ENCODE results near the gene GLO1. TPM values are rescaled to one million over a fixed set of nuclear protein-coding genes. Genes with fewer than 3 reads are reported as not detected.

The GLO1 gene
- total and polyA plus RNA-seq, 9 of the 15 experiments (the other 6 are each of a cell fraction or from before 2014, with no cell fraction given): 155 to 331 (median 203) TPM

DNA sequence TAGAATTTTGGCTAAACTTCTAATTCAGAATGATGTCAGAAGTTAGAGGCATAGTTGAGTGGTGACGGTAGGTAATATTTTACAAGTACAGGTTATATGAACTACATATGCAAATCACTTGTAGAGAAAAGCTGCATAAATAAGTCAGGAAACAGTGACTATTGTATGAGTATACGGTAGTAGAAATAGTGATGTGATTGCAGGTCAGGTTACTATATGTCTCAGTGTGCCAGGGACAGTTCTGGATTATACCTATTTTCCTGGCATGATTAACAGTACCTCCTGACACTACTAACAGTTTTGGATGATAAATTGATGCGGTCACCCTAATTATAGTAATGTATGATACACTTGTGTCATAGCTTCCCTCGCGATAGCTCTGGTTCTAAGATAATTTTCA, 21.4 kb upstream of the GLO1 start:
- ATAC-seq (no peak), FAIRE-seq (no peak)
- CTCF ChIA-PET (ENCODE audit: low intra/inter-chr PET ratio): no interaction called here

GRCh38 chr6:38723783-38724182, 20.8 kb upstream of the GLO1 start:
- Histone ChIP-seq H3K27me3 (ENCODE audit: control insufficient read depth in 2 of 2, insufficient read depth in 2 of 2, low read length in 2 of 2) (no peaks in the 10 kb centered on the region), H3K4me1 (replicated peaks in 1 of 2; ENCODE audit: control insufficient read depth in 2 of 2, insufficient read depth in 2 of 2, low read length in 2 of 2) (peaks cover 0 to 8% of the 10 kb centered on the region in 2 experiments; a peak in 2 of 5 replicates), H4K20me1 (replicated peaks; ENCODE audit: control insufficient read depth, insufficient read depth, low read length) (no peaks in the 10 kb centered on the region), H3K4me3 (peak overlapping the region; percentile 55), H3K27ac (ENCODE audit: extremely low read depth, low read depth, low read length) (no peak overlapping the region), H3K4me2 (ENCODE audit: insufficient read depth, low read length) (peak overlapping the region; percentile 91), H2AFZ (ENCODE audit: low read depth, low read length) (no peak overlapping the region; the same call in 1 of the 2 replicates), H3K9ac (ENCODE audit: insufficient read depth in 1 of 2, low read depth in 2 of 2, low read length in 2 of 2) (peak overlapping the region in 1 of 2 experiments; percentile 12; a peak in 1 of 4 replicates), H3K36me3 (ENCODE audit: control insufficient read depth, insufficient read depth, low read length) (no peaks in the 10 kb centered on the region; the same call in 2 of the 3 replicates), H3K9me3 (replicated peaks; ENCODE audit: control insufficient read depth, insufficient read depth, low read depth, low read length) (no peaks in the 10 kb centered on the region), H3K79me2 (ENCODE audit: control insufficient read depth, insufficient read depth, low read length) (peaks cover 24% of the 10 kb centered on the region), H3K9me1 (ENCODE audit: control insufficient read depth, insufficient read depth, low read length) (no peaks in the 10 kb centered on the region)
- FAIRE-seq (no peak), DNase-seq (ENCODE audit: extremely low read depth in 1 of 4, low spot score in 3 of 4) (no peak), ATAC-seq (no peak)
- intact Hi-C loops (cut with micrococcal nuclease) (no loop called here), in situ Hi-C loops (cut with MboI) (no loop called here)
- ChIA-PET POLR2A (interaction anchor here (0.7 to 2.4 kb wide), 3 partner anchors 9 to 20 kb away, joined by 3 to 12 read pairs (median 5); partner anchors contain the start of genes DNAH8 and GLO1), CTCF (ENCODE audit: low intra/inter-chr PET ratio) (no interaction called here)
- BruUV-seq (replicated peaks): no TSS peak
- WGBS (ENCODE audit: insufficient coverage, low coverage, missing lambda C conversion rate): 62% methylated on average over 5 of the region's 5 CpGs
- TF ChIP-seq, protein P1, sequence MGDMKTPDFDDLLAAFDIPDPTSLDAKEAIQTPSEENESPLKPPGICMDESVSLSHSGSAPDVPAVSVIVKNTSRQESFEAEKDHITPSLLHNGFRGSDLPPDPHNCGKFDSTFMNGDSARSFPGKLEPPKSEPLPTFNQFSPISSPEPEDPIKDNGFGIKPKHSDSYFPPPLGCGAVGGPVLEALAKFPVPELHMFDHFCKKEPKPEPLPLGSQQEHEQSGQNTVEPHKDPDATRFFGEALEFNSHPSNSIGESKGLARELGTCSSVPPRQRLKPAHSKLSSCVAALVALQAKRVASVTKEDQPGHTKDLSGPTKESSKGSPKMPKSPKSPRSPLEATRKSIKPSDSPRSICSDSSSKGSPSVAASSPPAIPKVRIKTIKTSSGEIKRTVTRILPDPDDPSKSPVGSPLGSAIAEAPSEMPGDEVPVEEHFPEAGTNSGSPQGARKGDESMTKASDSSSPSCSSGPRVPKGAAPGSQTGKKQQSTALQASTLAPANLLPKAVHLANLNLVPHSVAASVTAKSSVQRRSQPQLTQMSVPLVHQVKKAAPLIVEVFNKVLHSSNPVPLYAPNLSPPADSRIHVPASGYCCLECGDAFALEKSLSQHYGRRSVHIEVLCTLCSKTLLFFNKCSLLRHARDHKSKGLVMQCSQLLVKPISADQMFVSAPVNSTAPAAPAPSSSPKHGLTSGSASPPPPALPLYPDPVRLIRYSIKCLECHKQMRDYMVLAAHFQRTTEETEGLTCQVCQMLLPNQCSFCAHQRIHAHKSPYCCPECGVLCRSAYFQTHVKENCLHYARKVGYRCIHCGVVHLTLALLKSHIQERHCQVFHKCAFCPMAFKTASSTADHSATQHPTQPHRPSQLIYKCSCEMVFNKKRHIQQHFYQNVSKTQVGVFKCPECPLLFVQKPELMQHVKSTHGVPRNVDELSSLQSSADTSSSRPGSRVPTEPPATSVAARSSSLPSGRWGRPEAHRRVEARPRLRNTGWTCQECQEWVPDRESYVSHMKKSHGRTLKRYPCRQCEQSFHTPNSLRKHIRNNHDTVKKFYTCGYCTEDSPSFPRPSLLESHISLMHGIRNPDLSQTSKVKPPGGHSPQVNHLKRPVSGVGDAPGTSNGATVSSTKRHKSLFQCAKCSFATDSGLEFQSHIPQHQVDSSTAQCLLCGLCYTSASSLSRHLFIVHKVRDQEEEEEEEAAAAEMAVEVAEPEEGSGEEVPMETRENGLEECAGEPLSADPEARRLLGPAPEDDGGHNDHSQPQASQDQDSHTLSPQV (IDR thresholded peaks at IDR 0.05): no peak
- TF ChIP-seq TSC22D4 (tag; IDR thresholded peaks at IDR 0.05): no peak
- no peak for TF ChIP-seq HNRNPK (IDR thresholded peaks at IDR 0.05; ENCODE audit: low read depth, low read length, poor library complexity, severe bottlenecking)
- TF ChIP-seq RB1 (IDR thresholded peaks at IDR 0.05; ENCODE audit: low read depth): no peak
- TF ChIP-seq NELFE (IDR thresholded peaks at IDR 0.05; ENCODE audit: insufficient read depth, insufficient read length): no peak
- TF ChIP-seq ZNF146 (CRISPR knock-in tag; IDR thresholded peaks at IDR 0.05; ENCODE audit: unreplicated experiment): no peak
- TF ChIP-seq DNMT1 (IDR thresholded peaks at IDR 0.05): no peak
- TF ChIP-seq PPARD (CRISPR knock-in tag; IDR thresholded peaks at IDR 0.05): no peak

More for the DNA sequence above, 21.4 kb upstream of the GLO1 start:
- POLR2A ChIA-PET: interaction anchor here (1.0 to 2.4 kb wide), 3 partner anchors 10 to 33 kb away, joined by 4 to 12 read pairs (median 5); partner anchors contain the start of genes DNAH8 and GLO1
- H3K4me1 ChIP-seq (replicated peaks in 1 of 2; ENCODE audit: control insufficient read depth in 2 of 2, insufficient read depth in 2 of 2, low read length in 2 of 2): peaks cover 0 to 8% of the 10 kb centered on the region in 2 experiments; a peak in 2 of 5 replicates
- intact Hi-C loops (cut with micrococcal nuclease): no loop called here
- no peak for DNase-seq (ENCODE audit: extremely low read depth in 1 of 4, low spot score in 3 of 4)
- no peak overlapping the region for H3K27ac ChIP-seq (ENCODE audit: extremely low read depth, low read depth, low read length)
- H4K20me1 ChIP-seq (replicated peaks; ENCODE audit: control insufficient read depth, insufficient read depth, low read length): no peaks in the 10 kb centered on the region
- H3K36me3 ChIP-seq (ENCODE audit: control insufficient read depth, insufficient read depth, low read length): no peaks in the 10 kb centered on the region; the same call in 2 of the 3 replicates
- no peak overlapping the region for H2AFZ ChIP-seq (ENCODE audit: low read depth, low read length)
- H3K9me1 ChIP-seq (ENCODE audit: control insufficient read depth, insufficient read depth, low read length): no peaks in the 10 kb centered on the region
- H3K9ac ChIP-seq (ENCODE audit: insufficient read depth in 1 of 2, low read depth in 2 of 2, low read length in 2 of 2): no peak overlapping the region
- peak; percentile 12 for TF ChIP-seq MEIS2 (IDR thresholded peaks at IDR 0.05; ENCODE audit: partially characterized antibody)
- TF ChIP-seq HMG20A (CRISPR knock-in tag; conservative IDR thresholded peaks at IDR 0.05): no peak
- peaks cover 24% of the 10 kb centered on the region for H3K79me2 ChIP-seq (ENCODE audit: control insufficient read depth, insufficient read depth, low read length)
- H3K27me3 ChIP-seq (ENCODE audit: control insufficient read depth in 2 of 2, insufficient read depth in 2 of 2, low read length in 2 of 2): no peaks in the 10 kb centered on the region
- peak overlapping the region; percentile 9; the same call in 1 of the 2 replicates for H3K4me3 ChIP-seq
- no peaks in the 10 kb centered on the region for H3K9me3 ChIP-seq (replicated peaks; ENCODE audit: control insufficient read depth, insufficient read depth, low read depth, low read length)
- BruUV-seq (replicated peaks): no TSS peak
- WGBS (ENCODE audit: insufficient coverage, low coverage, missing lambda C conversion rate): 44% methylated on average over 5 of the region's 5 CpGs
- in situ Hi-C loops (cut with MboI): no loop called here
- peak overlapping the region; percentile 50 for H3K4me2 ChIP-seq (ENCODE audit: insufficient read depth, low read length)
